ENCODE results near the gene FADS3. TPM values are rescaled to one million over a fixed set of nuclear protein-coding genes. Genes with fewer than 3 reads are reported as not detected.

FADS3 gene
- total and polyA plus RNA-seq, 2 of the 4 experiments (the other 2 are of a cell fraction), result 54.5 to 110 TPM

GRCh38 chr11:61838921-61839320 lies 52.4 kb downstream of the FADS3 start:
- Histone ChIP-seq H4K91ac (ENCODE audit: insufficient read depth, low read depth, low read length) (no peak overlapping the region), H3K4me3 (ENCODE audit: insufficient read depth, low read depth, low read length) (no peak overlapping the region), H2AFZ (replicated peaks; ENCODE audit: low read length, poor library complexity) (no peak overlapping the region), H3K36me3 (ENCODE audit: control insufficient read depth, insufficient read depth, low read length) (peaks cover 41% of the 10 kb centered on the region), H3K9me1 (ENCODE audit: insufficient read depth, low read length) (peaks cover 16% of the 10 kb centered on the region), H3K27ac (ENCODE audit: insufficient read depth, low read length) (no peak overlapping the region), H3K14ac (replicated peaks; ENCODE audit: low read depth, low read length) (no peak overlapping the region), H3K4me2 (ENCODE audit: low read depth, low read length) (no peak overlapping the region), H4K8ac (ENCODE audit: low read depth in 2 of 2, low read length in 2 of 2) (no peak overlapping the region), H2BK20ac (ENCODE audit: low read depth, low read length) (no peak overlapping the region), H3K56ac (ENCODE audit: extremely low read depth, insufficient read depth, low read length) (no peak overlapping the region), H2AK5ac (ENCODE audit: low read depth, low read length) (no peak overlapping the region), H3K18ac (ENCODE audit: low read depth, low read length) (no peak overlapping the region), H2BK5ac (ENCODE audit: low read depth, low read length, poor library complexity, severe bottlenecking) (no peak overlapping the region), H3K79me1 (ENCODE audit: low read depth in 1 of 2, low read length in 2 of 2) (peaks cover 4 to 40% of the 10 kb centered on the region in 2 experiments; a peak in 3 of 4 replicates), H2BK120ac (ENCODE audit: low read depth, low read length) (no peak overlapping the region), H2BK15ac (ENCODE audit: low read depth, low read length) (no peak overlapping the region), H3K4me1 (ENCODE audit: control insufficient read depth, insufficient read depth, low read length) (peaks cover 6% of the 10 kb centered on the region; the same call in 1 of the 2 replicates), H3K4ac (ENCODE audit: low read depth, low read length) (no peak overlapping the region), H3K23ac (ENCODE audit: low read depth, low read length) (no peak overlapping the region), H4K20me1 (ENCODE audit: insufficient read depth, low read length) (peaks cover 21% of the 10 kb centered on the region; the same call in 1 of the 2 replicates), H4K5ac (ENCODE audit: low read depth, low read length) (no peak overlapping the region), H3K9ac (ENCODE audit: low read depth, low read length) (no peak overlapping the region), H2AK9ac (replicated peaks; ENCODE audit: low read depth, low read length, poor library complexity) (no peak overlapping the region), H3K27me3 (ENCODE audit: control insufficient read depth, insufficient read depth, low read length) (no peaks in the 10 kb centered on the region), H3K9me3 (ENCODE audit: control insufficient read depth, insufficient read depth, low read length) (no peaks in the 10 kb centered on the region)
- DNase-seq (no peak), ATAC-seq (ENCODE audit: low read depth) (no peak)
- in situ Hi-C loops (cut with MboI; ENCODE audit: low sequenced_read_pairs), result no loop called here
- WGBS, 2 experiments (ENCODE audit: extremely low coverage in 2 of 2, insufficient read length in 1 of 2), result 70% methylated on average over 2 of the region's 10 CpGs; no CpG with 5 or more reads in 1 of the 2 experiments
- CTCF ChIA-PET, result no interaction called here
- POLR2A ChIA-PET (ENCODE audit: unreplicated experiment), result no interaction called here
- intact Hi-C loops (cut with micrococcal nuclease), result no loop called here
- dilution Hi-C loops (cut with HindIII; ENCODE audit: low sequenced_read_pairs, unreplicated experiment), result no loop called here
- BruUV-seq (replicated peaks), result no TSS peak
- TF ChIP-seq USF2 (IDR thresholded peaks at IDR 0.05; ENCODE audit: low read depth, low read length) (no peak), NFE2L2 (IDR thresholded peaks at IDR 0.05; ENCODE audit: low read depth, low read length) (no peak), BHLHE40 (IDR thresholded peaks at IDR 0.05; ENCODE audit: low read depth, low read length) (no peak), RAD21 (IDR thresholded peaks at IDR 0.05; ENCODE audit: low read length) (no peak), ELK1 (IDR thresholded peaks at IDR 0.05; ENCODE audit: borderline replicate concordance, low read depth, low read length) (no peak), CEBPB (IDR thresholded peaks at IDR 0.05; ENCODE audit: low read depth, low read length) (no peak), CHD1 (IDR thresholded peaks at IDR 0.05; ENCODE audit: low read depth, low read length) (no peak), POLR2A (IDR thresholded peaks at IDR 0.05; ENCODE audit: low read depth, low read length) (no peak), RFX5 (IDR thresholded peaks at IDR 0.05; ENCODE audit: low read depth, low read length) (no peak), MXI1 (IDR thresholded peaks at IDR 0.05; ENCODE audit: borderline replicate concordance, low read depth, low read length) (no peak), MAFK (IDR thresholded peaks at IDR 0.05; ENCODE audit: low read depth, low read length) (no peak)
